GM19023 (cell line): Measurements from ENCODE around the gene INHBA.

Source experiments
- ATAC-seq: cut with Tn5 transposase; IDR thresholded peaks from one replicate; pipeline ENCODE4 v1.9.1; 2021; ENCODE audit warnings: mild to moderate bottlenecking, moderate library complexity; ENCODE audit not compliant: unreplicated experiment

INHBA gene

DNA sequence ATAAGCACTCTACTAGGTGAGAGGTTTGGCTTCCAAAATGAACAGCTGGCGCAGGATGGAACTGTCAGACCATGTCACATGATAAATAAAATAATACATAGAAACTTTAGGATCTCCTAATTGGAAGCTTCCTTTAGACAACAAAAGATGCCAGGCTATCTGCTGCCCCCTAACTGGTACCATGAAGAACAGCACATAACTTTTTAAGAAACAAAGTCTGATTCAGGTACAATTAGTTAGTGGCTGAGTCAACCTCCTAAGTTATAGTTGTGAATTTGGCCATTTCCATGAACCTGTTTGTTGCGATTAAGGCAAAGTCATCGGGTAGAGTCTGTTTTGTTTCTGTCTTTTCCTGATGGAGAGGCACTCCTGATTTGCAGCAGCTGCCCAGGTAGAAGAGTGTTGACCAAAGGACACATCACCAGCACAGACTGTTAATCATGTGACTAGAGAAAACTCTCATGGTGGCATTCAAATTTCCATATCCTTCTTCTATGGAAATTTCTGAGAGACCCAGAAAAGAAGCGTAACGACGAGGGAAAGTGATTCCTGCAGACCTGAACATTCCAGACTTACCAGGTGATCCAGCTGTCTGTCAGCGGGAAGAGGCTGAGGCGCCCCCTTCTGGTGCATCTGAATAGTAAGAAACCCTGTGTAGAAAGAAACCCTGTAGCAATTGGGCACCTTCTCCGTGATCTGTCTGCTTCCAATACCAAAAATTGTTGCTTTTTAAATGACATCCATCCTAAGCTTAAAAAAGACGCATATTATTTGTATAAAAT is 8.6 kb upstream of the INHBA start:
- no peak for ATAC-seq

DNA sequence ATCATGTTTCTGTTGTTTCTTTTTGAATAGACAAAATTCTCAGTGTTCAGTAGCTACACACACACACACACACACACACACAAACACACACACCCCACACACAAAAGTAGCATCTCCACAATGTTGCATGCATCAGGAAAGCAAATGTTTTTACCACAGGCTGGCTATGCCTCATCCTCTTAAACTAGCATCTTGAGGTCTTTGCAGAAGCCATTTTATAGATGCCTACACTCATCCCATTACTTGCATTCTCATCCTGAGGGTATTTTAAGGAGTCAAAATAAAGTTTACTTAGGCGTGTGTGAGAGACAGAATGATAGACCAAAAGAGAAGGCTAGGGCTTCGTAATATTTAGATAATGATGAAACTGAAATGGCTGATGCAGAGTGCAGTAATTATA is 7.9 kb upstream of the INHBA start:
- ATAC-seq = no peak

DNA sequence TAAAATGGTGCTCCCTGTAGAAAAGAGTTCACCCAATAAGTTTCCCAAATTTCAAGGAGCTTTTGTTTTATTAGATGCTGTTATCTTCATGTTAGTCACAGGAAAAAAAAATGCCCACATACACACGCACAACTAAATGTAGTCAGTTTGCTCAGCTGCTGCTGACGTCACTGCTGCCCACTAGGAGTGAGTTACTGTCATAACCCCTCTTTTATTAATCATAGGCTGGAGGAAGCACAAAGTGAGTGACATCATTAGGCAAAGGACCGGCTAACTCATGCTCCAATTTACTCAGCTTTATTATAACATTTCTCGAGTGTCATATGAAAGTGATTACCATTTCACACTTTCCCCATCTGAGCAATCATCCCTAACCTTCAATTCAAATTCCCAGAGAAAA is 6.7 kb upstream of the INHBA start:
- ATAC-seq = no peak

DNA sequence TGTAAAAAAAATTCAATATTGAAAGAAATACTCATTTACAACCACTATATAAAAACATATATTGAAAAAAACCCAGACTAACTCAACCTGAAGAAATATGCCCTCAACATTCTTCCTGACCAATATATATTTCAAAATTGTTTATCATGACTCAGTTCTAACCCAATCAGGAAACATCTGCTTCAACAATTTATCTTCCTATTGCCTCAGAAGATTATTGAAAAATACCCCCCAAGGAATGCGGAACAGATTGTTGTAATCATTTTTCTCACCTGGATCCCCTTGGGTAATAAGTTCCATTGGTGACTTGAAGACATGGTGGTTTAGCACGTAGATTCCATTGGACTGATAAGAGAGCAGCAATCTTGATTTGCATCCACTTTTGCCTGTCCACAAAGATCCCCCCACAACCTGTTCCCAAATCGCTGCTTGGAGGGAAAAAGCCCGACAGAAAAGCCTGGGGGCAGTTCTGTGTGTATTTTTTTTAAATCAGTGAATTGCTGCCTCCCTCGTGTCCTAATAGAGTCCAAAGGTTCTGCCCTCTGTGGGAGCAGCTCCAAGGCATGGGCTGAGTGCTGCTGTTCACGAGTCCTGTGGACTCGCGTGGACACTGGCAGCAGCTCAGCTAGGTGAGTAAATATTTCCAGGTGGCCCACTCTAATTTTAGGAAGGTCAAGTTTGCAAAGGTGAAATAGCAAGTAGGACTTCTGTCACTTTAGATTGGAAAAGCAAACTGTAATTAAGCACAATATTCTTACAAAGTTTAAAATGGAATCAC is 5.9 kb upstream of the INHBA start:
- no peak for ATAC-seq

DNA sequence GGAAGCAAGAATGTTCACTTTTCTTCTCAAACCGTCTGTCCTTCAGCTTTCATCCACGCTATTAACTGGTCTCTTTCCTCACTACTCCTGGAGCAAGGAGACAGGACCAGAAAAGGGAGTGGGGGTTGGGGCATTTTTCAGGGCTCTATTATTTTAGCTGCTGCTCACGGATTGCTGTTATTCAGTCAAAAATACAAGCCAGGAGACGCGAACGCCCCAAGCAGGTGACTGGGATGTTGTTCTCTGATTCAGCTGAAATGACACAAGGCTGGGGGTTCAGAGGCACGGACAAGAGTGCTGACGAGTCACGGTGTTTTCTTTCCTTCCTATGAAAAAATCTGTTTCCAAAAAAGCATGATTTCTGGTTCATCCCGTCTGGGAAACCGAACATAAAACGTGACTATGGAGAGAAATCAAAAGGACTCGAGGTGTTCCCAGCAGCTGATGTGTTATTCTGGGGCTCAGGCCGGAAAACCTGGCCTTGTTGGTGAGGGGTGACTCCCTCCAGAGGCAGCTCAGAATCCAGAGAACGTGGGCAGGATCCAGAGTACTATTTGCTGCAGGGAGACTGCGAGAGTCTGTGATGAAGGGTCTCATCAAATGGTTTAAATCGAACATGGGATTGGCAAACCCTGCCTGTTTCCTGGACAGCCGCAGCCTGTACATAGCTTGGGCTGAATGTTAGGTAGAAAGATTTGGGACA is 3.5 kb upstream of the INHBA start:
- ATAC-seq = no peak

DNA sequence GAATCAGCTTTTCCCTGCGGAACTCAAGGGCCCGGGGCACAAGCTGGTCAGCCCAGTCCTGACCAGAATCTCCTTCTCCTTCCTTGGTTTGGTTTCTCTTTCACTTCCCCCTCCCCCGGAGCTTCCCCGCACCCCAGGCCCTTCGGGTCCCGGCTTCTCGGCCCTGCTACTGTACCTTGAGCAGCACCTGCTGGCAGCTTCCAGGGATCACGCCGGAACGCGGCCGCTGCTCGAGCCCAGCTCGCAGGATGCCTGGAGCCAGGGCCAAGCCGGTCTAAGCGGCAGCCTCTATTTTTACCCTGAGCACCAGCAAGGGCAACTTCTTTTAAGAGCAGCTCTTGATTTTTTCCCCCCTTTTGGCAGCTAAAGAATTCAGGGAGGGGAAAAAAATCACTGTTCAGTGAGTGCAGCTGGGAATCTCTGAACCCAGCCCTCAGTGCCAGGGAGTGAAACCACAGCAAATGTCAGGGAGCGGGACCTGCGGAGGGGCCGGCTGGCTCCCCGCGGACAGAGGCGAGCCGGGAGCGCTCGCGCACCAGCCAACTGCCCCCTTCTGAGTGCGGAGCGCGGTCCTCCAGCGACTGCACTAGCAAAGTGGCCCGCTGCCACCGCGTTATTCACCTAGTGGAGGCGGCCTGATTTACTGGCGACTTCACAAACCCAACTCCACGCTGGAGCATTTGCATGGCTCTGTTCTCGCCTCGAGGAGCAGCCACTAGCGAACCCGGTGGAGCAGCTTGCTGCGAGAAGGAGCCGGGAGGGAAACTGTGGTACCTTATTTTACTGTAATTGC is 2.4 kb upstream of the INHBA start:
- peak; percentile 96 for ATAC-seq

DNA sequence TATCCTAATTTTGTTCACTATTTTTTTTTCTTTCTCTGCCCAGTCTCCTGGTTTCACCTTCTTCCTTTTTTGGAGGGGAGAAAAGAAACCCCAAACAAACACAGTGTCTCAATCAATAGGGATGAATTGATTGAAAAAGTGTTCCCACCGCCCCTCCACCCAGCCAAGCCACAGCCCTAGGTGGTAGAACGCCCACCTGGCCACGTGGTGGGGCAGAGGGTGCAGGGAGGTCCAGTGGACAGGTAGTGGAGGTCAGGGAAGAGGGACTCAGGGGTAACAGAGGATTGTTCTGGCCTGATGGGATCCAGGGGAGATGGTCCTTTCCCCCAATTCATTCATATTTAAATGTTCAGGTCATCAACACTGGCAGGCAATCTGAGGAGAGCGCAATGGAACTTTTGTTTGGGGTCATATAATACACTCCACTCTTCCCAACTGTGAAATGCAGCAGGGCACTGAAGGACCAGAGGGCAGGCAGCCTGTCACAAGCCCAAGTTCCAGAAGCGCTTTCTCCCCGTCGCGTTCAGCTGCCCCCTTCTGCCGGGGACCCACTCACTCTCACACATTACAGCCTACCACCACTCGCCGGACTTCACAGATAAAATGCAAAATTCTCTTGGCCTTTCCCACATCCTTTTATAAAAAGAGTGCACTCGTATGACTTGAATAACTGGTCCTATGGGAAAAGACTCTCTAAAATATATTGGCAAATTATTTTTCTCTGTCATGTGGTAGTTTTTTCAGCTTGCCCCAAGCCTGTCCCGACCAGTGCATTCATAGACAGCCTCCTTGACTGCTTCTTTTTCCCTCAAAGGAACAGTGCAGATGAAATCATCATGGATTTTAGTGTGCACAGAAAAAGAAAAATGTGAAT is 1.6 kb downstream of the INHBA start:
- ATAC-seq = no peak

DNA sequence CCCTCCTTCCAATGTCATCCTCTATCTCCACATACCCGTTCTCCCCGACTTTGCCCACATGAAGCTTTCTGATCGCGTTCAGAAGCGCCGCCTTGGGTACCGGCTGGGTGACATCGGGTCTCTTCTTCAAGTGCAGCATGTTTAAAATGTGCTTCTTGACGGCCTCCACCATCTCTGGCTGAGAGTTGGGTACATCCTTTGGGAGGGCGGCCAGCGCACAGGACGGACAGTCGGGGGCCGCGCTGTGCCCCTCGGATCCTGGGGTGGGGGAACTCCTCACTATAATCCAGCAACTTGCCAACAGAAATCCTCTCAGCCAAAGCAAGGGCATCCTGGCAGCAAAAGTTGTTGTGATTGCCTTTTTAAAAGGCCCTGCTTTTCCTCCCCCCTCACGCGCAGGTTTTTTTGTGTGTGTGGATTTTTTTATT is 2.8 kb downstream of the INHBA start:
- ATAC-seq = no peak

DNA sequence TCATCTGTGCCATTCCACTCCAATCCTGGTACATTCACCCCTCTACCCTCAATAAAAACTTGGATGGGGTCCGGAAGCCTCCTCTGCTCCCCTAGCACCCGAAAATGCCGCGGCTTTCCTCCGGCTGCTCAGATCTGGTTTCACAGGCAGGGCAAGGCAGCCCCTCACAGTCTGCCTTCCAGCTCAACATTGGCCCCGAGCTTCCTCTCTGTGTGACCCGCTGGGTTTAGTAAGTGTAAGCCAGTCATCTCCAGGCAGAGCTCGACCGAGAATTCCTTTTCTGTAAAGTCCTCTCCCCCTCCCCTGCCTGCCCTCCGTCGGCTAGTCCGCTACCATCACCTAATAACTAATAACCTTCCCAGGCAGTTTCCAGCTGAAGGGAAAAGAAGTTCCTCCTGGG is 3.4 kb downstream of the INHBA start:
- no peak for ATAC-seq

DNA sequence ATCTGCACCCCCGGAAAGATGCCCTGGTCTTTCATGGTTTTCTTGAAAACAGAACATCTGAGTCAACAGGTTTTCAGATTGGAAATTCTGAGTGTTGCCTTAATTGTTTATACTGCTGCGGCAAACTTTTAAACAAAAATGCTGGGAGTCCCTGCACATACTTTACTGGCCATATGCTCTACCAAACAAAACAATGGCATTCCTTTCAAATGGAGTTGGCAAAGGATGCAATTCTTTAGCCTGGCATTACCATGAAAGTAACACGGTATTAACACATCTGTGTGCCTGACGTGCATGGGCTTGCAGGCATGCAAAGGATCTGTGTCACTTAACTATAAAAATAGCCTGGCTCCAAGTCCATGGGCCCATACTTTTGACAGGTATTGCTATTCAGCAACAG is 4.2 kb downstream of the INHBA start:
- no peak for ATAC-seq

DNA sequence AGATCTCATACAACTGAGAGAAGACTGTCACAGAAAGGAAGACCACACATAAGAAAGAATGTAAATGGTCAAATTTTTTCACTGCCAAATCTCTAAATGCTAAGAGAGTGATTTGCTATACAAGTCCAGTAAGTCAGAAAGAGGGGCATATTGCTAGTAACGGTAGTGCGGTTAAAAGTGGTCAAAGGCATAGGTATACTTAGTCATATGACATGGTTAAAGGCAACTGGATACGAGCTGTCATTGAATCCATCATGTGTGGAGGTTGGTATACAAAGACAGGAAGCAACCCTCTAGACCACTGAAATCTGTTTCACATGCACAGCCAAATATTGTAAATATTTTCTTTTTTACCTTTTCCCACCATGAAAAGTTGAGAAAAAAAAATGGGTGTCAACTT is 4.8 kb downstream of the INHBA start:
- ATAC-seq = no peak

DNA sequence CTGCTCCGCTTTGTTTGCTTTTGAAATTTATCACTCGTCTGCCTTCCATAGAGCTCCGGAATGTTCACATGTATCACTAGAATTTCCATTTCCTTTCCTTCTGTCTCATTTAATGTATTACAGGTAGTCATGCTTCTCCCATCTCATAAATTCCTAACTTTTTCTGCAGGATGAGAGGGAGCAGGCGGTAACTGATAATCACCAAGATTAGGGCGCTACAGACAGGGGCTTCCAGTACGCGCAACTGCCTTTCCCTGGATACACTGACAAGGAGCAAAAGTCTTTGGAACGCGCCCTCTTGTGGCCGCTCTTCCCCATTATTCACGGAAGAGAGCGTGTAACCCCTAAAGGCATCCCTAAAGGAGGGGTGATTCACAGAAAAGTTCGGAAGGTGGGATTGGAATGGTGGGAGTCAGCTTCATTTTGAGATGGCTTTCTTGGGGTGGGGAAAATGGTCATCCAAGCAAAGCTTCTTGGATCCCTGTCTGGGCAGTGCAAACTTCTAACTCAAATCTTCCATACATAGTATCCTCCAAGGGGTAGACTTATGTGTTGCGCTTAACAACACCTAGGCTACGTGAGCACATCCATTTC is 6.5 kb downstream of the INHBA start:
- no peak for ATAC-seq

DNA sequence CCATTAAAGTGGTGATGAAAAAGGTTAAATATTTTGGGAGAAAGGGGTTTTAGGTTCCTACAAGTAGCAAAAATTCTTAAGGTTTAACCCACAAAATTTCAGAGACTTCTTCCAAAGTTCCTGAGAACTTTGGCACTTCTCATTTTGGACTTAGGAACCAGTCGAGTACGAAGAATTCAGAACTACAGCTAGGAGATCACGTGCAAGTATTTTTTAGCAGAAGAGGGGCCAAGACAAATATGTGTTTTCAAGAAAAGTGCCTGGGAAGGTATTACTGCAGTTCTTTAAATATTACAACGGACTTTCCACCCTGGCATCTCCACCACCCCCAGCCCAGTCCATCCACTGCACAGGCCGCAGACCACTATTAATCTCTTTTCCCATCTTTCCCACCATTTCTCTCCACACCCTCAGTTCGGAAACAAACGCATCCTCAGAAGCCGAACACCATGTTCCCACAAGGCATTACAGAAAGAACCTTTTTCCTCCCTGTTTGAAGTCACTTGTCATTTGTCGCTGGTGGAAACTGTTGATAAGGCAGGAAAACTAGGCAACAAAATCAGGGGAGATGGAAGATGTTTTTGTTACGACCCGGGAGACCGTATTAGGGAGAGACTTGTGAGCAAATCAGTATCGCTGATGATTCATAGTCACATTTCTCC is 7.1 kb downstream of the INHBA start:
- ATAC-seq = no peak

DNA sequence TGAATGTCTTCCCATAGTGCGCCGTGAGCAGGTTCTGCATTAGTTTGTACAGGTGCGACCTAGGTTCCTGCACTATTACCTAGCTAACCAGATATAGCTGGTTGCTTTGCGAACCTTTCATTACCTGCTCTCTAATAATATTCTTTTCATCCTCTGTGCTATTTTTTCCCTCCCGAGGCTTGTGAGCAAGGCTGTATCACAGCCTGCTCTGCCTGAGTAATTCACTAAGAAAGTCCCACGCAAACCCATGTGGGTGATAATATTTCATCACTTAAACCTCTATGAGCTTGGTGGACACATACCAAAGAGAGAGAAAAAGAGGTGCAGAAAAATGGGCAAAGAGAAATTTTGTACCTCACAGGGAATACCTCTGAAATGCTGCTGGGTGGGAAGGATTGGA is 8.4 kb downstream of the INHBA start:
- no peak for ATAC-seq

DNA sequence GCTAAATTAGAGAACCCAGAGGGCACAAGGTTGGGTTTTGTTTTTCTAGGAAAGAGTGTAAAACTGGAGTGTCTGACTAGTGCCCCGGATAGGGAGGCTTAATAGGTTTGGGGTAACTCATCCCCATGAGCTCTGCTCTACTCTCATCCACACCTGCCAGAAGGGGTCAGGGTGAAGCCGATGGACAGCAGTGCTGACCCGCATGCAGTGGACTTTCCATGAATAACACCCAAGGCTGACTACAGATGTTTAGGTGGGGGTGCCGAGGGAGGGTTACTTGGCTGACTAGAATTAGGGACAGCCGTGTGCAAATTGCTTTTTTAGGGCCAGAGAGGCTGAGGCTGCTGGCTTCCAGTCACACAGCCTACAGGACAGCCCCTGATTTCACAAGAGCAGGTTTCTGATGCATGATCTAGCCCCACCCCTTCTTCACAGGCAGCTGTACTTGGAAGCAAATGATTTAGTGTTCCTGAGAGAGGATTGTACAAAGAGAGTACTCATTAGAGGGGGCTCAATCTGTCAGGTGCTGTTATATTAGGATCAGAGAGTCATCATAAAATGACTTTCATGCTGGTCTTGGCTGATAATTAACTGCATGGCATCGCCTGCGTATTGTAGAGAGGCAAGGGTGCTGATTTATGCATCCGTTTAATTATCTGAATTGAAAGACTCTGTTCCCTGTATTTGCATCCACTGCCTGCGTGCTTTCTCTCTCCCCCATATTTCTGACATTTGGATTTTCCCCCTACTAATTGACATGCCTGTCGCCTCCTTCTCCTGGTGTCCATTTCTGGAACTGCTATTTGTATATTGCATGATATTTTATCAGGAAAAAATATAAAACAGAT is 9.5 kb downstream of the INHBA start:
- no peak for ATAC-seq

DNA sequence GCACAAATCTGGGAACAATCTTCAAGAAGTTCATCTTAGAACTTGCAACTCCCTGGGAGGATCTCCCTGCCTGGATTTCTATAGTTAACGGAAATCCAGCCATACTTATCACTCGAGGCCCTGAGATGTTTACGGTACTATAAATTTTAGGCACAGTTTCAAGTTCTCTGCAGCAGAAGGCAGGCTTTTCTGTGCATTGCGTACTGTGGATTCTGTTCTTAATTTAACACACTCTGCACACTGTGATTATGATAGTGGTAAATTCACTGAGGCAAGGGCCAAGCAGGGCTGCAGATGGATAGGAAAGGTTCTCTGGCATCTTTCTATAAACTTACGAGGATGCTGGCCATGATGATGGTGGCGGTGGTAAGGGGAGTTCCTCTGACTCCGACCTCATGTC is 10.6 kb downstream of the INHBA start:
- ATAC-seq = no peak

DNA sequence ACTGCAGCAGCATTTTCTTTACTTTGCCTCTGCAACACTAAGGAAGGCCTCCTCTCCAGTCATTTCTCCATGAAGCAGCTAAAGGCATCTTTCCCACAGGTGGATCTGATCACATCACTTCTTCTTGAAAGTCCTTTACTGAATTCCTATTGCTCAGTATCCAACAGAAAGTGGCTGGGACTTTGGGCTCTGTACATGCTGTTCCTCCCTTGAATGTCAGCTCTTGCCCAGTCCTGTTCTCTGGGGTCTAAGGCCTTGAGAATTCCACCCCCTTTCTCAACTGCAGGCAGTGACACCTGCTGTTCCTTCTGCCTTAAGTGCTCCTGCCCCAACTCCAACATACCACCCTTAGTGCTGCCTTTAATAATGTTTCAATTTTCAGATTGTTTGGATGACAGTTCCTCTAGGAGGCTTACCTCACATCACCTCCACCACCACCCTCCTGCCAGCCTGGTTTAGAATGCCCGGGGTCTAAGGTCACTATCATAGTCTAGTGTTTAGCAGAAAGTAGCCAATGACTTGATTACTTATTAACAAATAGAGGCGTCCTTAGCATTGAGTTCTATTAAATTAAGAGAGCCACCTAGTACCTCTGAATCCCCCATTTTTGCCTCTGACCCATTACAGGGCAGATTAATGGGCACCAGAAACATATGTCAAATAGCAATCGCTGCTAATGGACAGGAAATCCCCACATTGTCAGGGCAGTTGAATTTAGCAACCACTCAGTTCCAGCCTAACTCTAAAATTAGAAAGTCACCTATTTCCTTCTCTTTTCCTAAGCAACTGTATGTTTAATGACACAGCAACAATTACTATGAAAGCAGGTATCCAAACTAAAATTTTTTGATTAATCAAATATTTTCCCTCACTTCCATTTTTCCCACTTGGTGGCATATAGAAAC is 11.4 kb downstream of the INHBA start:
- no peak for ATAC-seq
